ENCODE measurements around the gene OOSP4A.

The OOSP4A gene

DNA sequence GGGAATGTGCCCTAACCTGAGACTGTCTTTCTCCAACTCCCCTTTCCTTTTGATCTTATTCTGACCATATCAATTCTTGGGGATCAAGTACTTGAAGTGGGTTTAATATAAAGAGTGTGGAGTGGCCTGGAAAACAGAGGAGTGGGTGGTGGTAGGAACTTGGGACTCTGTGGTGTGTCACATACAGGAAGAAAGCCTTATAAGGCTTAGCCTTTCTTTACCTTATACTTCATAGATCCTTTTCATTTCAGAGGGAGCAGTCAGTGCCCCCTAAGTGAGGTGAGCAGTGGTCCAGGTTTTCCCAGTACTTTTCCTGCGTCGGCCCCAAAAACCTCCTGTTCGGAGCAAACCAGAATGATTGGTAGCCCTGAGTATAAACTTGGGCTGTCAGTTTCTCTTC, 25.1 kb upstream of the OOSP4A start:
- in situ Hi-C loops (cut with HindIII; ENCODE audit: low sequenced_read_pairs), result no loop called here
- no peak overlapping the region for H3K4me3 ChIP-seq (ENCODE audit: low read depth, low read length)
- DNase-seq (ENCODE audit: low read depth, low spot score), result no peak
- TF ChIP-seq, protein P1, sequence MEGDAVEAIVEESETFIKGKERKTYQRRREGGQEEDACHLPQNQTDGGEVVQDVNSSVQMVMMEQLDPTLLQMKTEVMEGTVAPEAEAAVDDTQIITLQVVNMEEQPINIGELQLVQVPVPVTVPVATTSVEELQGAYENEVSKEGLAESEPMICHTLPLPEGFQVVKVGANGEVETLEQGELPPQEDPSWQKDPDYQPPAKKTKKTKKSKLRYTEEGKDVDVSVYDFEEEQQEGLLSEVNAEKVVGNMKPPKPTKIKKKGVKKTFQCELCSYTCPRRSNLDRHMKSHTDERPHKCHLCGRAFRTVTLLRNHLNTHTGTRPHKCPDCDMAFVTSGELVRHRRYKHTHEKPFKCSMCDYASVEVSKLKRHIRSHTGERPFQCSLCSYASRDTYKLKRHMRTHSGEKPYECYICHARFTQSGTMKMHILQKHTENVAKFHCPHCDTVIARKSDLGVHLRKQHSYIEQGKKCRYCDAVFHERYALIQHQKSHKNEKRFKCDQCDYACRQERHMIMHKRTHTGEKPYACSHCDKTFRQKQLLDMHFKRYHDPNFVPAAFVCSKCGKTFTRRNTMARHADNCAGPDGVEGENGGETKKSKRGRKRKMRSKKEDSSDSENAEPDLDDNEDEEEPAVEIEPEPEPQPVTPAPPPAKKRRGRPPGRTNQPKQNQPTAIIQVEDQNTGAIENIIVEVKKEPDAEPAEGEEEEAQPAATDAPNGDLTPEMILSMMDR (IDR thresholded peaks at IDR 0.05; ENCODE audit: low read depth, low read length), result no peak

DNA sequence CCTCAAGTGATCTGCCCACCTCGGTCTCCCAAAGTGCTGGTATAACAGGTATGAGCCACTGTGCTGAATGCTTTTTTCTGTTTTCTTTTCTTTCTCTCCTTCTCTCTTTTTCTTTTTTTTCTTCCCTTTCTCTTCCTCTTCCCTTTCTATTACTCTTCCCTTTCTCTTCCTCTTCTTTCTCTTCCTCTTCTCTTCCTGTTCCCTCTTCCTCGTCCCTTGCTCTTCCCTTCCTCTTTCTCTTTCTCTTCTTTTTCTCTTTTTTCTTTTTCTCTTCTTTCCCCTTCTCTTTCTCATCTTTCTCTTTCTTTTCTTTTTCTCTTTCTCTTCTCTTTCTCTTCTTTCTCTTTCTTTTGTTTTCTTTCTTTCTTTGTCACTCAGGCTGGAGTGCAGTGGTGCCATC, 24.4 kb upstream of the OOSP4A start:
- TF ChIP-seq, protein P1 (IDR thresholded peaks at IDR 0.05; ENCODE audit: low read depth, low read length), result no peak
- no peak overlapping the region for H3K4me3 ChIP-seq (ENCODE audit: low read depth, low read length)
- no peak for DNase-seq (ENCODE audit: low read depth, low spot score)
- in situ Hi-C loops (cut with HindIII; ENCODE audit: low sequenced_read_pairs), result no loop called here

DNA sequence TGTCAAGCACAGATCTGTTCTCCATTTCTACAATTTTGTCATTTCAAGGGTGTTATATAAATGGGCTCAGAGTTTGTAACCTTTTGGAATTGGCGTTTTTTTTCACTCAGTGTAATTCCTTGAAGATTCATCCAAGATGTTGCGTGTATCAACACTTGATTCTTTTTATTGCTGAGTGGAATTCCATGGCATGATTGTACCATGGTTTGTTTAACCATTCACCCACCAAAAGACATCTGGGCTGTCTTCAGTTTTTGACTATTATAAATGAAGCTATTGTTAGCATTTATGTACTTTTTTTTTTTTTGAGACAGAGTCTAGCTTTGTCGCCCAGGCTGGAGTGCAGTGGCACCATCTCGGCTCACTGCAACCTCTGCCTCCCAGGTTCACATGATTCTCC, 22.7 kb upstream of the OOSP4A start:
- DNase-seq (ENCODE audit: low read depth, low spot score), result no peak
- no peak overlapping the region for H3K4me3 ChIP-seq (ENCODE audit: low read depth, low read length)
- in situ Hi-C loops (cut with HindIII; ENCODE audit: low sequenced_read_pairs), result no loop called here
- TF ChIP-seq, protein P1 (IDR thresholded peaks at IDR 0.05; ENCODE audit: low read depth, low read length), result no peak

DNA sequence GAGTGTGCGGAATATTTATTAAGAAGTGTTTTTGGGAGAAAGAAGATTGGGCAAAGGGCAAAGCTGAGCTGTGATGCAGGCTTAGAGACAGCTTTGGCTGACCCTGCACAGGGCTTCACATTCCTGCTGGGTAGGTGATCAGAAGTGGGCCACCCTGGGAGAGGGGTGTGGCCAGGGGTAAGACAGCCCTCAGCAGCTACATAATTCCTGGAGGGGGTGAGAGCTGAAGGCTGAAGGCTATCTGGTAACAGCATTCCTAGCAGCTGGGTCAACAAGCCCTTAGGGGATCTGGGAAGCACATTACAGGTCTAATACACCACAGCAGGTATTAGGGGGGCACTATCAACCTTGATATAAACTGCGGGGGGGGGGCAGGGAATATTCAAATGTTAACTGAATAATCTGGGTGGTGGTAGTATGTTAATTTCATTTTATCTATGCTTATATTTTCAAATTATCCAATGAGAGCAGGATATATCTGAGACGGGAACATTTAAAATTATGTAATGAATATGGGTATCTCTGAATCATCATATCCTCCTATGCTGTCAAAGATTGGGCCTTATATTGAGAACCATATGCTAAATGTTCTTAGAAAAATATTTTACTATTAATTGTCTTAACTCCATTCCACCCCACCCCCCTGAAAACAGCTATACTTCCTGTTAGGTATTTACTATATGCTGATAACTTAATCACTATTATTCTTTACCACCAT, 19.7 kb upstream of the OOSP4A start:
- H3K4me3 ChIP-seq (ENCODE audit: low read depth, low read length), result no peak overlapping the region
- in situ Hi-C loops (cut with HindIII; ENCODE audit: low sequenced_read_pairs), result no loop called here
- TF ChIP-seq, protein P1 (IDR thresholded peaks at IDR 0.05; ENCODE audit: low read depth, low read length), result no peak
- no peak for DNase-seq (ENCODE audit: low read depth, low spot score)

DNA sequence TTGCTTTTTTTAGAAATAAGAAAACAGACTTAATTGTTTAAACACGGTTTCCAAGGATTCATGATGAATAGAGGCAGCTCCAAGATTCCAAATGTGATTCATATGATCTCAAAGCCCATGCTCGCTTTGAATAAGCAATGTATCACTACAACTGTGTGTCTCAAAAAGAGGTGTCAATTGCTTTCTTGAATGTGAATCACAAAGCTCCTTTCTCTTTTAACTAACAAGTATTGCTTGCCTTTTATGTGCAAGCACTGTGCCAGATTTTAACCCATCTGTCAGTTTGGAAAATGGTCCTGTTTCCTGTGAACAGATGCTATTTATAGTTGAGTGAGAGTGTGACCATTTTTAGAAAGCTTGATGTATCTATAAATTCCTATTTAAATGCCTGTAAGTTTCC, 19.1 kb upstream of the OOSP4A start:
- no peak overlapping the region for H3K4me3 ChIP-seq (ENCODE audit: low read depth, low read length)
- TF ChIP-seq, protein P1 (IDR thresholded peaks at IDR 0.05; ENCODE audit: low read depth, low read length), result no peak
- in situ Hi-C loops (cut with HindIII; ENCODE audit: low sequenced_read_pairs), result no loop called here

DNA sequence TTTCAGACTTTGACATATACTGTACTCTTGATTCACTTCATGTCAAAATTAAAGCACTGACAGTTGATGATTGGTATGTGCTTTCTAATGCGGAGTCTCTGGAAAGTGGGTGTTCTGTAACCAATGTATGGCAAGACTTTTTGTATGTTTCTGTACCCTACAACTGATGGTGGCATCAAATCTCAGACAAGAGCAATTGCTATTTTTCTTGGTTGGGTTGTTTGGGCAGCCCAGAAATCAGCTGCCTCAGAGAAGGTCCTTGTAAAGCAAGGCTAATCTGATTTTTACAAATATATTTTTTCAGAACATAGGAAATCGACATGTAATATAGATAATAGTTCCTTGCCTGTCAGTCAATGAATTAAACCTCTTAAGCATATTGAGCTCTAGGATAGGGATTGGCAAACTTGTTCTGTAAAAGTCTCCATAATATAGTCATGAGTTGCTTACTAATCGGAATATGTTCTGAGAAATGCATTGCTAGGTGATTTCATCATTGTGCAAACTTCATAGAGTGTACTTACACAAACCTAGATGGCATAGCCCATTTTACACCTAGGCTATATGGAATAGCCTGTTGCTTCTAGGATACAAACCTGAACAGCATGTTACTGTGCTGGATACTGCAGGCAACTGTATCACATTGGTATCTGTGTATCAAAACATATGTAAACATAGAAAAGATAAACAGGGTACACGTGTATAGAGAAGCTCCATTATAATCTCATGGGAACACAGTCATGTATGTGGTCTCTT, 10.2 kb upstream of the OOSP4A start:
- in situ Hi-C loops (cut with HindIII; ENCODE audit: low sequenced_read_pairs), result no loop called here
- TF ChIP-seq, protein P1 (IDR thresholded peaks at IDR 0.05; ENCODE audit: low read depth, low read length), result no peak
- no peak overlapping the region for H3K4me3 ChIP-seq (ENCODE audit: low read depth, low read length)
- DNase-seq (ENCODE audit: low read depth, low spot score), result no peak

More for the DNA sequence above, 19.1 kb upstream of the OOSP4A start:
- DNase-seq (ENCODE audit: low read depth, low spot score), result no peak

All from astrocyte of the spinal cord (primary cell).